ENCODE results near the gene SELENOF. TPM values are rescaled to one million over a fixed set of nuclear protein-coding genes. Genes with fewer than 3 reads are reported as not detected.

SELENOF gene
- total RNA-seq, 2 experiments from 2014 or later: 115 to 131 TPM

- no peaks in the 10 kb centered on the region for H3K9me3 Mint-ChIP-seq
- intact Hi-C loops (cut with micrococcal nuclease): loop anchor here (10.0 kb wide), 3 partner anchors 130 to 210 kb away; partner anchors contain the start of gene SH3GLB1
- TF ChIP-seq, protein P1, sequence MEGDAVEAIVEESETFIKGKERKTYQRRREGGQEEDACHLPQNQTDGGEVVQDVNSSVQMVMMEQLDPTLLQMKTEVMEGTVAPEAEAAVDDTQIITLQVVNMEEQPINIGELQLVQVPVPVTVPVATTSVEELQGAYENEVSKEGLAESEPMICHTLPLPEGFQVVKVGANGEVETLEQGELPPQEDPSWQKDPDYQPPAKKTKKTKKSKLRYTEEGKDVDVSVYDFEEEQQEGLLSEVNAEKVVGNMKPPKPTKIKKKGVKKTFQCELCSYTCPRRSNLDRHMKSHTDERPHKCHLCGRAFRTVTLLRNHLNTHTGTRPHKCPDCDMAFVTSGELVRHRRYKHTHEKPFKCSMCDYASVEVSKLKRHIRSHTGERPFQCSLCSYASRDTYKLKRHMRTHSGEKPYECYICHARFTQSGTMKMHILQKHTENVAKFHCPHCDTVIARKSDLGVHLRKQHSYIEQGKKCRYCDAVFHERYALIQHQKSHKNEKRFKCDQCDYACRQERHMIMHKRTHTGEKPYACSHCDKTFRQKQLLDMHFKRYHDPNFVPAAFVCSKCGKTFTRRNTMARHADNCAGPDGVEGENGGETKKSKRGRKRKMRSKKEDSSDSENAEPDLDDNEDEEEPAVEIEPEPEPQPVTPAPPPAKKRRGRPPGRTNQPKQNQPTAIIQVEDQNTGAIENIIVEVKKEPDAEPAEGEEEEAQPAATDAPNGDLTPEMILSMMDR (IDR thresholded peaks at IDR 0.05): no peak
- ChIA-PET POLR2A (interaction anchor here (0.5 to 3.5 kb wide), 15 partner anchors 9 to 1940 kb away, joined by 3 to 27 read pairs (median 4); partner anchors contain the start of gene SH3GLB1), CTCF (interaction anchor here (0.6 to 2.8 kb wide), 7 partner anchors 14 to 212 kb away, joined by 3 to 27 read pairs (median 3); no protein-coding TSS in a partner anchor)
- peaks cover 31% of the 10 kb centered on the region for H3K4me1 Mint-ChIP-seq (ENCODE audit: low read depth)
- H3K36me3 Mint-ChIP-seq (ENCODE audit: low read depth): peaks cover 18% of the 10 kb centered on the region
- no peak overlapping the region for H3K27ac Mint-ChIP-seq
- ATAC-seq (peak; percentile 3), DNase-seq (peak; percentile 66)
- H3K27me3 Mint-ChIP-seq: no peaks in the 10 kb centered on the region
- H3K4me3 Mint-ChIP-seq: no peak overlapping the region
Measured at GRCh38 chr1:86914998-86915736, 1.2 kb upstream of the SELENOF start.

DNA sequence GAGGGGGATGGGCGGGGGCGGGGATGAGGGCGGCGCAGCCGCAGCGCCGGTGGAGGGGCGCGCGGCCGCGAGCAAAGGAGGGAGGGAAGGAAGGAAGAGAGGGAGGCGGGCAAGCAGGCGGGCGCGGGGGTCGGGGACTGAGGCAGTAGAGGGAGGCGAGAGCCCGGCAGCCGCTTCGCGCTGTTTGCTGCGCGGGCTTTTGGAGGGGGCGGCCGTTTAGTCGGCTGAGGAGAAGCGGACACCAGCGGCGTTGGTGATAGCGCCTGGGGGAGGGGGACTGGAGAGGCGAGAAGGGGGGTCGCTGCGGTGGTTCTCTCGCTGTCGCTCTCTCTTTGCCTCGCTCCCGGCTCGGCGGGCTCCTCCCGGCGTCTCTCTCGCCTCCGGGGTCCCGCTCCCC, 673 bp upstream of the SELENOF start, which contains the start of gene HS2ST1:
Gene HS2ST1 (plus strand): TSS at position 35 of the 397 bp plus-strand sequence.
- ChIA-PET CTCF (interaction anchor here (0.8 to 2.8 kb wide), 7 partner anchors 11 to 210 kb away, joined by 3 to 27 read pairs (median 4); partner anchors contain the start of gene SH3GLB1), POLR2A (interaction anchor here (1.0 to 3.5 kb wide), 9 partner anchors 10 to 210 kb away, joined by 3 to 27 read pairs (median 7); partner anchors contain the start of gene SH3GLB1)
- Mint-ChIP-seq H3K36me3 (ENCODE audit: low read depth) (peaks cover 24% of the 10 kb centered on the region), H3K4me1 (ENCODE audit: low read depth) (peaks cover 37% of the 10 kb centered on the region), H3K9me3 (no peaks in the 10 kb centered on the region), H3K4me3 (no peak within 1 kb of the TSS), H3K27me3 (no peaks in the 10 kb centered on the region), H3K27ac (no peak within 1 kb of the TSS)
- TF ChIP-seq, protein P1 (IDR thresholded peaks at IDR 0.05): no peak
- intact Hi-C loops (cut with micrococcal nuclease): loop anchor here (10.0 kb wide), 3 partner anchors 130 to 210 kb away; partner anchors contain the start of gene SH3GLB1
- DNase-seq: no peak
- ATAC-seq: no peak

- peaks cover 48% of the 10 kb centered on the region for H3K4me1 Mint-ChIP-seq (ENCODE audit: low read depth)
Measured at GRCh38 chr1:86913399-86913895, 479 bp downstream of the SELENOF start.

DNA sequence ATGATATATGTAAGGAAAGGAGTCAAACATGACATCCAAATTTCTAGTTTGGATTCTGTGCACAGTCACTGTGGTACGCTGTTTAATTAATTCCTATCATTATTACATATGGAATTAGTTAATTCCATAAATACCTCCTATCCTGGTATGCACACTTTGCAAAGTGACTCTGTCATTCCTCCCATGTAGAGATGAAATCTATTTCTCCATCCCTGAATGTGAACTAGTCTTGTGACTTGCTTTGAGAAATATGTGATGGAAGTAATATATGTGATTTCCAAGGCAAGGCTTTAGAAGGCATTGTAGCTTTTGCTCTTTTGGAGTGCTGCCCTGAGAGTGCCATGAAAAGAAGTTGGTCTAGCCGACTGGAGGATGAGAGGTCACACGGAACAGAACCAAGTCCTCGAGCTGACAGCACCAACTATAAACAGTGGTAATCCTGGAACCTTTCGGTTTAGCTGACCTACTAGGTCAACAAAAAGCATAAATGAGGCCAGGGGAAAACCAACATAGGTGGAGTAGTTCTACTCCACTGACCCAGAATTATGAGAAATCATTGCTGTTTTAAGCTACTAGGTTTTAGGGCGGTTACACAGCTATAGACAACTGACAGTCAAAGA, 1.5 kb downstream of the SELENOF start:
- ChIA-PET CTCF (interaction anchor here (0.8 to 1.3 kb wide), 3 partner anchors 27 to 172 kb away, joined by 3 read pairs; no protein-coding TSS in a partner anchor), POLR2A (interaction anchor here (0.7 to 3.5 kb wide), 6 partner anchors 10 to 118 kb away, joined by 3 to 11 read pairs (median 4); no protein-coding TSS in a partner anchor)
- H3K9me3 Mint-ChIP-seq: no peaks in the 10 kb centered on the region
- TF ChIP-seq, protein P1 (IDR thresholded peaks at IDR 0.05): no peak
- DNase-seq: no peak
- peaks cover 50% of the 10 kb centered on the region for H3K4me1 Mint-ChIP-seq (ENCODE audit: low read depth)
- no peak for ATAC-seq
- H3K36me3 Mint-ChIP-seq (ENCODE audit: low read depth): peaks cover 40% of the 10 kb centered on the region
- intact Hi-C loops (cut with micrococcal nuclease): loop anchor here (10.0 kb wide), 3 partner anchors 132 to 208 kb away; partner anchors contain the start of gene SH3GLB1
- peak overlapping the region; percentile 36 for H3K27ac Mint-ChIP-seq
- H3K27me3 Mint-ChIP-seq: no peaks in the 10 kb centered on the region
- no peak overlapping the region for H3K4me3 Mint-ChIP-seq

More at GRCh38 chr1:86913399-86913895, 479 bp downstream of the SELENOF start:
- no peaks in the 10 kb centered on the region for H3K9me3 Mint-ChIP-seq
- H3K4me3 Mint-ChIP-seq: no peak overlapping the region
- DNase-seq (peak; percentile 60), ATAC-seq (no peak)
- TF ChIP-seq, protein P1 (IDR thresholded peaks at IDR 0.05): no peak
- intact Hi-C loops (cut with micrococcal nuclease): loop anchor here (10.0 kb wide), 3 partner anchors 131 to 209 kb away; partner anchors contain the start of gene SH3GLB1
- peaks cover 35% of the 10 kb centered on the region for H3K36me3 Mint-ChIP-seq (ENCODE audit: low read depth)
- ChIA-PET CTCF (interaction anchor here (0.8 to 1.3 kb wide), 7 partner anchors 10 to 209 kb away, joined by 3 to 5 read pairs (median 4); partner anchors contain the start of gene SH3GLB1), POLR2A (interaction anchor here (0.7 to 3.5 kb wide), 11 partner anchors 9 to 209 kb away, joined by 3 to 27 read pairs (median 4); partner anchors contain the start of gene SH3GLB1)
- no peak overlapping the region for H3K27ac Mint-ChIP-seq
- no peaks in the 10 kb centered on the region for H3K27me3 Mint-ChIP-seq
